Activated CD4-positive, alpha-beta T cell treated with anti-CD3 and anti-CD28 coated beads for 48 hours (primary cell): ENCODE results near the gene ZNF362.

Experiments used
- DNase-seq: peaks from one replicate; pipeline ENCODE4 v3.0.0-alpha.2; 2020

Gene ZNF362

GRCh38 chr1:33269621-33270020 is 13.3 kb downstream of the ZNF362 start:
- DNase-seq = no peak

GRCh38 chr1:33270379-33270778 is 14.1 kb downstream of the ZNF362 start:
- no peak for DNase-seq

- no peak for DNase-seq
These were observed 14.6 kb downstream of the ZNF362 start for GRCh38 chr1:33270808-33271465.

- DNase-seq = no peak
These were observed 15.6 kb downstream of the ZNF362 start for GRCh38 chr1:33271666-33272505.

GRCh38 chr1:33272509-33272908 is 16.2 kb downstream of the ZNF362 start:
- DNase-seq = no peak

- DNase-seq = no peak
These were observed 16.6 kb downstream of the ZNF362 start for GRCh38 chr1:33272930-33273329.

GRCh38 chr1:33273406-33273805 is 17.1 kb downstream of the ZNF362 start:
- DNase-seq = no peak

GRCh38 chr1:33273961-33274371 is 17.7 kb downstream of the ZNF362 start:
- DNase-seq = no peak

- DNase-seq = no peak
These were observed 18.2 kb downstream of the ZNF362 start for GRCh38 chr1:33274446-33274845.

- no peak for DNase-seq
These were observed 18.9 kb downstream of the ZNF362 start for GRCh38 chr1:33275195-33275594.

- no peak for DNase-seq
These were observed 19.6 kb downstream of the ZNF362 start for GRCh38 chr1:33275706-33276572.

- no peak for DNase-seq
These were observed 20.4 kb downstream of the ZNF362 start for GRCh38 chr1:33276573-33277298.

GRCh38 chr1:33277488-33278084 is 21.3 kb downstream of the ZNF362 start:
- no peak for DNase-seq

GRCh38 chr1:33280091-33280661 is 23.9 kb downstream of the ZNF362 start:
- DNase-seq = no peak

- DNase-seq = no peak
These were observed 25.4 kb downstream of the ZNF362 start for GRCh38 chr1:33281554-33282303.

GRCh38 chr1:33282791-33283190 is 26.5 kb downstream of the ZNF362 start:
- DNase-seq = no peak

- no peak for DNase-seq
These were observed 27.8 kb downstream of the ZNF362 start for GRCh38 chr1:33284049-33284448.

GRCh38 chr1:33286451-33287185 is 30.3 kb downstream of the ZNF362 start:
- DNase-seq = no peak

GRCh38 chr1:33287317-33287716 is 31.0 kb downstream of the ZNF362 start:
- no peak for DNase-seq
